Activated naive CD4-positive, alpha-beta T cell treated with anti-CD3 and anti-CD28 coated beads for 36 hours (primary cell): Measurements from ENCODE around the gene SAMD9L. TPM values are rescaled to one million over a fixed set of nuclear protein-coding genes. Genes with fewer than 3 reads are reported as not detected.

Source experiments
- CTCF ChIA-PET: fragments of 350-600 bp; sonication (Branson Sonifier 250); formaldehyde crosslinking; loops from one replicate; lab custom pipeline; 2021; ENCODE audit warnings: antibody characterized with exemption; lab: Charles Lee
- DNase-seq: peaks from one replicate; pipeline ENCODE4 v3.0.0-alpha.2; 2020
- H3K27ac Mint-ChIP-seq: one replicate; pipeline ENCODE4 v1.8.0; 2021; ENCODE audit warnings: mild to moderate bottlenecking, mixed read lengths
- H3K27me3 Mint-ChIP-seq: one replicate; pipeline ENCODE4 v1.8.0; 2021; ENCODE audit warnings: low read depth, mixed read lengths
- H3K36me3 Mint-ChIP-seq: one replicate; pipeline ENCODE4 v1.8.0; 2021; ENCODE audit warnings: low read depth, mixed read lengths
- H3K4me1 Mint-ChIP-seq: one replicate; pipeline ENCODE4 v1.8.0; 2021; ENCODE audit warnings: low read depth, mixed read lengths
- H3K4me3 Mint-ChIP-seq: one replicate; pipeline ENCODE4 v1.8.0; 2021; ENCODE audit warnings: mild to moderate bottlenecking, moderate library complexity, mixed read lengths
- H3K9me3 Mint-ChIP-seq: one replicate; pipeline ENCODE4 v1.8.0; 2021; ENCODE audit warnings: mixed read lengths
- intact Hi-C: fragments of 100-400 bp; cut with micrococcal nuclease; formaldehyde crosslinking; loops from one replicate; pipeline ENCODE4 v1.15.1; 2023
- total RNA-seq, 2 experiments: library from RNA; stranded (reverse); gene quantifications; one replicate each; pipeline ENCODE4 v1.2.3, GENCODE V29; 2021

SAMD9L gene
- total RNA-seq, 2 experiments from 2014 or later = 7.3 to 8.2 TPM

GRCh38 chr7:93115796-93116195, 32.4 kb downstream of the SAMD9L start:
- peak overlapping the region; percentile 10 for H3K4me3 Mint-ChIP-seq
- H3K36me3 Mint-ChIP-seq = peaks cover 44% of the 10 kb centered on the region
- H3K9me3 Mint-ChIP-seq = peaks cover 31% of the 10 kb centered on the region
- H3K27me3 Mint-ChIP-seq = no peaks in the 10 kb centered on the region
- CTCF ChIA-PET = no interaction called here
- H3K4me1 Mint-ChIP-seq = peaks cover 55% of the 10 kb centered on the region
- H3K27ac Mint-ChIP-seq = no peak overlapping the region
- DNase-seq = no peak
- intact Hi-C loops = loop anchor here (1.0 to 5.0 kb wide), 9 partner anchors 69 to 523 kb away; partner anchors contain the start of genes CDK6 and FAM133B

GRCh38 chr7:93108003-93108402, 40.2 kb downstream of the SAMD9L start:
- Mint-ChIP-seq H3K4me1 (peaks cover 7% of the 10 kb centered on the region), H3K36me3 (peaks cover 81% of the 10 kb centered on the region), H3K9me3 (peaks cover 62% of the 10 kb centered on the region), H3K27ac (no peak overlapping the region), H3K27me3 (no peaks in the 10 kb centered on the region), H3K4me3 (no peak overlapping the region)
- no peak for DNase-seq
- CTCF ChIA-PET = interaction anchor here (1.2 kb wide), 1 partner anchor 14 kb away, joined by 3 read pairs; no protein-coding TSS in a partner anchor
- intact Hi-C loops = no loop called here

GRCh38 chr7:93097388-93097787, 50.8 kb downstream of the SAMD9L start:
- Mint-ChIP-seq H3K27ac (no peak overlapping the region), H3K27me3 (no peaks in the 10 kb centered on the region)
- intact Hi-C loops = no loop called here

GRCh38 chr7:93092757-93093370, 55.3 kb downstream of the SAMD9L start:
- Mint-ChIP-seq H3K27ac (no peak overlapping the region), H3K4me3 (no peak overlapping the region), H3K36me3 (no peaks in the 10 kb centered on the region), H3K9me3 (peaks cover 16% of the 10 kb centered on the region), H3K27me3 (peaks cover 10% of the 10 kb centered on the region), H3K4me1 (no peaks in the 10 kb centered on the region)
- DNase-seq = no peak
- intact Hi-C loops = loop anchor here (1.0 kb wide), 1 partner anchor 135 kb away; no protein-coding TSS in a partner anchor
- CTCF ChIA-PET = interaction anchor here (1.0 to 2.7 kb wide), 2 partner anchors 133 to 136 kb away, joined by 3 to 10 read pairs; no protein-coding TSS in a partner anchor

More at GRCh38 chr7:93097388-93097787, 50.8 kb downstream of the SAMD9L start:
- Mint-ChIP-seq H3K4me3 (no peak overlapping the region), H3K9me3 (peaks cover 36% of the 10 kb centered on the region), H3K36me3 (no peaks in the 10 kb centered on the region), H3K4me1 (no peaks in the 10 kb centered on the region)
- CTCF ChIA-PET = no interaction called here
- DNase-seq = no peak

Other genes with a start within 250 kb of the SAMD9L start
- 1 to 10 TPM; 2.9 to 3.1 TPM for gene SAMD9, start 30.4 kb downstream of the SAMD9L start, total RNA-seq
- gene HEPACAM2, start 78.1 kb upstream of the SAMD9L start, total RNA-seq = under 1 TPM; 0.20 to 0.24 TPM
- 10 to 100 TPM; 15.0 to 15.8 TPM for gene VPS50, start 84.0 kb upstream of the SAMD9L start, total RNA-seq